ENCODE measurements around the gene CHI3L2. TPM values are rescaled to one million over a fixed set of nuclear protein-coding genes. Genes with fewer than 3 reads are reported as not detected.

The CHI3L2 gene
- total and polyA plus RNA-seq, 2 of the 13 experiments (the other 11 are each of a cell fraction or from before 2014, with no cell fraction given): 0.46 to 1.7 TPM

DNA sequence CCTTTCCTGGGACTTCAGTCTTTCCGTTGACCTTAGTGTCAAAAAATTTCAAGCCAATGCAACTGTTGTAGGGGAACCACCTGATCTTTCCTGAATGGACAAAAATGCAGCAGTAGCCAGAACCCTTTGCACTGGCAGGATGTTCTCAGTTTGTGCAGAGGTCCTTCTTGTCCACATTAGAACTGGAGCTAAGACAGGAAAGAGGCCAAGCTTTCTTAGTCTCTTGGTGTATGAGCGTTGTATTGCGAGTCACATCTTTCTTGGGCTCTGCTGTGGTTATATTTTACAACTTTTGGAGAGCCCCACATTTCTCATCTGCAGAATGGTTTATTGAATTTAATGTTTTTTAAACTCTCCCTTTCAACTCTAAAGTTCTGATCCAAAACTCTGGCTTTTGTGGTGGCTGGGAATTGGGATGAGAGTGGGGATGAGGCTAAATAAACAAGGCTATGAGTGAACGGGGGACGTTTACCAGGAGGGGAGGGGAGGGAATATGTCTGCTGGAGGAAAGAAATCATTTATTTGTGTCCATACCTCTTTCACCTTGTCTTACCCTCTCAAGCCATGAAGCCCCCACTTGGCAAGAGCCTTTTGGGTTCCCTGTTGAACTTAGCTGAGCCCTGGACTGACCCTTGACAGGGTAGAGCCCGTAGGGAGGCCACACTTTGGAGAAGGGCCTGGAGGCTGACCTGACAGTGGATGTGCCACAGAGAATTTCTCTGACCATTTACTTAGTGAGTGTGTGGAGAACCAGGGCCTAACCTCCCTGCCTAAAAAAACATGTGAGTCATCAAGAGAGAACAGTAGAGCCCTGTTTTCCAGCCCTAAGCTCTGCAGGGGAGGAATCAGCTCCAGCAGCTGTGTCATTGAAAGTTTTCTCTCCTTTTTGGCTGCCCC is 586 bp downstream of the CHI3L2 start:
- POLR2A ChIA-PET: interaction anchor here (0.7 to 2.1 kb wide), 13 partner anchors 8 to 505 kb away, joined by 3 to 14 read pairs (median 4); partner anchors contain the start of gene CEPT1
- TF ChIP-seq SATB2 (CRISPR knock-in tag; IDR thresholded peaks at IDR 0.05) (no peak), RXRB (CRISPR knock-in tag; IDR thresholded peaks at IDR 0.05; ENCODE audit: borderline replicate concordance) (peak; percentile 66; the same call in 1 of the 2 replicates), TFAP4 (IDR thresholded peaks at IDR 0.05; ENCODE audit: borderline replicate concordance, low read depth) (peak; percentile 67; the same call in 1 of the 2 replicates), ZNF503 (CRISPR knock-in tag; IDR thresholded peaks at IDR 0.05) (no peak), STAT6 (CRISPR knock-in tag; IDR thresholded peaks at IDR 0.05; ENCODE audit: borderline replicate concordance) (no peak), ZNF276 (CRISPR knock-in tag; IDR thresholded peaks at IDR 0.05; ENCODE audit: low read depth) (0 out of 2 replicates have a peak, but pooled peaks have one; percentile 33), MEF2D (CRISPR knock-in tag; IDR thresholded peaks at IDR 0.05) (peak; percentile 60; the same call in 1 of the 2 replicates), ZBTB7B (CRISPR knock-in tag; IDR thresholded peaks at IDR 0.05) (0 out of 2 replicates have a peak, but pooled peaks have one; percentile 60)
- TF ChIP-seq, protein P1, sequence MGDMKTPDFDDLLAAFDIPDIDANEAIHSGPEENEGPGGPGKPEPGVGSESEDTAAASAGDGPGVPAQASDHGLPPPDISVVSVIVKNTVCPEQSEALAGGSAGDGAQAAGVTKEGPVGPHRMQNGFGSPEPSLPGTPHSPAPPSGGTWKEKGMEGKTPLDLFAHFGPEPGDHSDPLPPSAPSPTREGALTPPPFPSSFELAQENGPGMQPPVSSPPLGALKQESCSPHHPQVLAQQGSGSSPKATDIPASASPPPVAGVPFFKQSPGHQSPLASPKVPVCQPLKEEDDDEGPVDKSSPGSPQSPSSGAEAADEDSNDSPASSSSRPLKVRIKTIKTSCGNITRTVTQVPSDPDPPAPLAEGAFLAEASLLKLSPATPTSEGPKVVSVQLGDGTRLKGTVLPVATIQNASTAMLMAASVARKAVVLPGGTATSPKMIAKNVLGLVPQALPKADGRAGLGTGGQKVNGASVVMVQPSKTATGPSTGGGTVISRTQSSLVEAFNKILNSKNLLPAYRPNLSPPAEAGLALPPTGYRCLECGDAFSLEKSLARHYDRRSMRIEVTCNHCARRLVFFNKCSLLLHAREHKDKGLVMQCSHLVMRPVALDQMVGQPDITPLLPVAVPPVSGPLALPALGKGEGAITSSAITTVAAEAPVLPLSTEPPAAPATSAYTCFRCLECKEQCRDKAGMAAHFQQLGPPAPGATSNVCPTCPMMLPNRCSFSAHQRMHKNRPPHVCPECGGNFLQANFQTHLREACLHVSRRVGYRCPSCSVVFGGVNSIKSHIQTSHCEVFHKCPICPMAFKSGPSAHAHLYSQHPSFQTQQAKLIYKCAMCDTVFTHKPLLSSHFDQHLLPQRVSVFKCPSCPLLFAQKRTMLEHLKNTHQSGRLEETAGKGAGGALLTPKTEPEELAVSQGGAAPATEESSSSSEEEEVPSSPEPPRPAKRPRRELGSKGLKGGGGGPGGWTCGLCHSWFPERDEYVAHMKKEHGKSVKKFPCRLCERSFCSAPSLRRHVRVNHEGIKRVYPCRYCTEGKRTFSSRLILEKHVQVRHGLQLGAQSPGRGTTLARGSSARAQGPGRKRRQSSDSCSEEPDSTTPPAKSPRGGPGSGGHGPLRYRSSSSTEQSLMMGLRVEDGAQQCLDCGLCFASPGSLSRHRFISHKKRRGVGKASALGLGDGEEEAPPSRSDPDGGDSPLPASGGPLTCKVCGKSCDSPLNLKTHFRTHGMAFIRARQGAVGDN (CRISPR knock-in tag; IDR thresholded peaks at IDR 0.05): peak; percentile 22; the same call in 1 of the 2 replicates

More for the DNA sequence above, 586 bp downstream of the CHI3L2 start:
- H3K9ac ChIP-seq (ENCODE audit: insufficient read depth, low read depth, low read length): peak overlapping the region; percentile 54
- FAIRE-seq (peak; percentile 70), DNase-seq (ENCODE audit: low spot score) (peak; percentile 96), ATAC-seq (peak; percentile 99)
- peak overlapping the region; percentile 75 for H3K27ac ChIP-seq (ENCODE audit: extremely low read length, insufficient read depth, low read length)
- peaks cover 70% of the 10 kb centered on the region for H3K4me1 ChIP-seq (ENCODE audit: insufficient read depth, low read length)
- no peaks in the 10 kb centered on the region for H3K27me3 ChIP-seq (ENCODE audit: control insufficient read depth in 1 of 2, insufficient read depth in 2 of 2, low read length in 2 of 2)
- CTCF ChIA-PET (ENCODE audit: low intra/inter-chr PET ratio, low total read pairs): no interaction called here
- in situ Hi-C loops (cut with HindIII; ENCODE audit: extremely low pct_ligation_motif_present, low pct_unique_long_range_greater_than_20kb): no loop called here
- intact Hi-C loops (cut with micrococcal nuclease; ENCODE audit: unreplicated experiment): loop anchor here (1.0 kb wide), 2 partner anchors 10 to 22 kb away; no protein-coding TSS in a partner anchor
- H3K4me2 ChIP-seq (ENCODE audit: low read depth, low read length): peak overlapping the region; percentile 71
- peak overlapping the region in 1 of 3 experiments; percentile 22; a peak in 1 of 6 replicates for H3K4me3 ChIP-seq (replicated peaks in 1 of 3; ENCODE audit: insufficient read depth in 1 of 3, low read depth in 2 of 3, low read length in 3 of 3)
- peak overlapping the region; percentile 82 for H2AFZ ChIP-seq (ENCODE audit: low read length)
- 49% methylated on average over 5 of the region's 6 CpGs for WGBS (ENCODE audit: low lambda C conversion rate)
- H4K20me1 ChIP-seq (ENCODE audit: insufficient read depth, low read length): no peaks in the 10 kb centered on the region
- BruUV-seq (replicated peaks): TSS peak; percentile 90
- no peaks in the 10 kb centered on the region for H3K9me3 ChIP-seq (ENCODE audit: low read length)
- H3K36me3 ChIP-seq (replicated peaks in 1 of 2; ENCODE audit: control insufficient read depth in 1 of 2, insufficient read depth in 2 of 2, low read length in 2 of 2): no peaks in the 10 kb centered on the region
- no peaks in the 10 kb centered on the region for H3K79me2 ChIP-seq (ENCODE audit: insufficient read depth, low read length)

Measured in HepG2 (cell line).